ENCODE measurements around the gene RPL38.

DNA sequence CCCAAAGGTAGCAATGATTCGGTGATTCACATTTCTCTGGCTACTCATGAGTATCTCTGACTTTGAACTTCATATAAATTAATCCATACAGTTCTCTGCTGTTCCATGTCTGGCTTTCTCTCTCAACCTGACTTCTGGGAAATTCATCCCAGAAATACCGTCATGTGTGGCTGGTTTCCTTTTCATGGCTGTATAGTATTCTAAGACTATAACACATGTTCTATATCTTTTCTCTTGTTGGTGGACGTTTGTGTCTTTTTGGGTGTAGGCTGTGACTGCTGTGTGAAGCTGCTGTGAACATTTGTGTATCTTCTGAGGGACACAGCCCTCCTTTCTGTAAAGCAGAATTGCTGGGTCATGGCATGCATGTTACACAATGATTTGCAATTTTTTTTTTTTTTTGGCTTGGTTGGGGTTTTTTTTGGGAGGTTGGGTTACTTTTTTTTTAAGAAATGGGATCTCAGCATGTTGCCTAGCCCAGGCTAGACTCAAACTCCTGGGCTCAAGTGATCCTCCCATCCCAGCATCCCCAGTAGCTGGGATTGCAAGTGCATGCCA lies 16.2 kb downstream of the RPL38 start:
- TF ChIP-seq, protein P1, sequence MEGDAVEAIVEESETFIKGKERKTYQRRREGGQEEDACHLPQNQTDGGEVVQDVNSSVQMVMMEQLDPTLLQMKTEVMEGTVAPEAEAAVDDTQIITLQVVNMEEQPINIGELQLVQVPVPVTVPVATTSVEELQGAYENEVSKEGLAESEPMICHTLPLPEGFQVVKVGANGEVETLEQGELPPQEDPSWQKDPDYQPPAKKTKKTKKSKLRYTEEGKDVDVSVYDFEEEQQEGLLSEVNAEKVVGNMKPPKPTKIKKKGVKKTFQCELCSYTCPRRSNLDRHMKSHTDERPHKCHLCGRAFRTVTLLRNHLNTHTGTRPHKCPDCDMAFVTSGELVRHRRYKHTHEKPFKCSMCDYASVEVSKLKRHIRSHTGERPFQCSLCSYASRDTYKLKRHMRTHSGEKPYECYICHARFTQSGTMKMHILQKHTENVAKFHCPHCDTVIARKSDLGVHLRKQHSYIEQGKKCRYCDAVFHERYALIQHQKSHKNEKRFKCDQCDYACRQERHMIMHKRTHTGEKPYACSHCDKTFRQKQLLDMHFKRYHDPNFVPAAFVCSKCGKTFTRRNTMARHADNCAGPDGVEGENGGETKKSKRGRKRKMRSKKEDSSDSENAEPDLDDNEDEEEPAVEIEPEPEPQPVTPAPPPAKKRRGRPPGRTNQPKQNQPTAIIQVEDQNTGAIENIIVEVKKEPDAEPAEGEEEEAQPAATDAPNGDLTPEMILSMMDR (IDR thresholded peaks at IDR 0.05): no peak
- TF ChIP-seq EZH2phosphoT487 (IDR thresholded peaks at IDR 0.05) (no peak), EZH2 (IDR thresholded peaks at IDR 0.05) (no peak)
